GM12875 (cell line): ENCODE results near the gene OXCT1.

ENCODE experiments used
- H3K4me3 ChIP-seq: one replicate; pipeline ENCODE4 v1.5.1; 2011; ENCODE audit warnings: low read depth, low read length, control low read depth
- TF ChIP-seq, protein P1 (sequence below): IDR thresholded peaks from 2 replicates; pipeline ENCODE4 v1.5.1; 2011; ENCODE audit warnings: low read depth, mild to moderate bottlenecking, control low read depth, inconsistent platforms, low read length, moderate library complexity, borderline replicate concordance; ENCODE audit not compliant: insufficient read depth

The OXCT1 gene

DNA sequence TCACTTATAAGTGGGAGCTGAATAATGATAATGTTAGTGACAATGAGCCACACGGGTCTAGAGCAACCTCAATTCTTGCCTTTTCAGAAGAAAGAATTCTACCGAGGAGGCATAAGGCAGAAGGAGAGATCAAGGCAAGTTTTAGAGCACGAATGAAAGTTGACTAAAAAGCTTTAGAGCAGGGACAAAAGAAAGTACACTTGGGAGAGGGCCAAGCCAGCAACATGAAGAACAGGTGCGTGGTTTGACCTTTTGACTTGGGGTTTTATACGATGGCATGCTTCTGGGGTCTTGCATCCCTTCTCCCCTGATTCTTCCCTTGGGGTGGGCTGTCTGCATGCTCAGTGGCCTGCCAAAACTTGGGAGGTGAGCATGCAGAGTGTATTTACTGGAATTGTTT, 12.5 kb upstream of the OXCT1 start:
- no peak overlapping the region for H3K4me3 ChIP-seq
- TF ChIP-seq, protein P1, sequence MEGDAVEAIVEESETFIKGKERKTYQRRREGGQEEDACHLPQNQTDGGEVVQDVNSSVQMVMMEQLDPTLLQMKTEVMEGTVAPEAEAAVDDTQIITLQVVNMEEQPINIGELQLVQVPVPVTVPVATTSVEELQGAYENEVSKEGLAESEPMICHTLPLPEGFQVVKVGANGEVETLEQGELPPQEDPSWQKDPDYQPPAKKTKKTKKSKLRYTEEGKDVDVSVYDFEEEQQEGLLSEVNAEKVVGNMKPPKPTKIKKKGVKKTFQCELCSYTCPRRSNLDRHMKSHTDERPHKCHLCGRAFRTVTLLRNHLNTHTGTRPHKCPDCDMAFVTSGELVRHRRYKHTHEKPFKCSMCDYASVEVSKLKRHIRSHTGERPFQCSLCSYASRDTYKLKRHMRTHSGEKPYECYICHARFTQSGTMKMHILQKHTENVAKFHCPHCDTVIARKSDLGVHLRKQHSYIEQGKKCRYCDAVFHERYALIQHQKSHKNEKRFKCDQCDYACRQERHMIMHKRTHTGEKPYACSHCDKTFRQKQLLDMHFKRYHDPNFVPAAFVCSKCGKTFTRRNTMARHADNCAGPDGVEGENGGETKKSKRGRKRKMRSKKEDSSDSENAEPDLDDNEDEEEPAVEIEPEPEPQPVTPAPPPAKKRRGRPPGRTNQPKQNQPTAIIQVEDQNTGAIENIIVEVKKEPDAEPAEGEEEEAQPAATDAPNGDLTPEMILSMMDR, result no peak

DNA sequence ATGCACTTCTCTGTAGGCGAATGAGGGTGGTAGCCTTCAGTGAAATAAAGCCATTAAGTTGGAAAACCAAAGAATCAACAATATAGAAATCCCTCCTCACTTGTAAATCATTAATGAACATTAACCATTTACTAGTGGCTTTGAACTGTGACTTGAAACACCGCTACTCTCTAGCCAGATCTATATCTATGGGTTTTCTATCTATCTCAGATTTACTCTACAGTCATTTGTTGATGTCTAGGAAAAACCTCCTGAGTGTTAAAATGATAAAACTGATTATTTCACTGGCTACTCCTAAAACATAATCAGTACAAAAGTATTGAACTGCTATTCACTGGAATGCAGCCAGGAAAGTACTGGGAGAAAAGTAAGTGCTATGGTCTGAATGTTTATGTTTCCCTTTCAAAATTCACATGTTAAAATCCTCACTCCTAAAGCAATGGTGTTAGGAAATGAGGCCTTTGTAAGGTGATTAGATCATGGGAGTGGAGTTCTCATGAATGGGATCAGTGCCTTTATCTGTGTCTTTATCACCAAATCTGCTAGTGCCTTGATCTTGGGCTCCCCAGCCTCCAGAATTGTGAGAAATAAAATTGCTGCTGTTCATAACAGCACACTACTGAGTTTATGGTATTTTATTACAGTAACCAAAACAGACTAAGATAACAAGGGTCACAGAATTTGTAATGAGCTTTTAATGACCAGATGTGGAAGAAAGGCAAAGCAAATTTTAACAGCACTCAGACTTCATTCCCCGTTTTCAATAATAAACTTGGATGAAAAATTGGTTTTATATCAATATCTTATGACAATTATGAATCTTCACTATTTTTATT, 8.6 kb upstream of the OXCT1 start:
- no peak overlapping the region for H3K4me3 ChIP-seq
- TF ChIP-seq, protein P1, result no peak

DNA sequence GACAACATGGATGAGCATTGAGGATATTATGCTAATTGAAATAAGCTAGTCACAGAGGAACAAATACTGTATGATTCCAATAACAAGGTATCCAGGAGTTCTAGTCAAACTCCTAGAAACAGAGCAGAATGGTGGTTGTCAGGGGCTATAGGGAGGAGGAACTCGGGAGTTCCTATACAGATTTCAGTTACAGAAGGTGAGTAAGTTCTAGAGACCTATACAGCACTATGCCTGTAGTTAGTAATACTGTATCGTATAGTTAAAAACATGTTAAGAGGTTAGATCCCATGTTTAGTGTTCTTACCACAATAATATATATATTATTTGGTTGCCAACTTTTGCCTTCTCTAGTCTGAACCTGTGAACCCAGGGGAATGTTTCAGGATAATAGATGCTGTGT, 7.9 kb upstream of the OXCT1 start:
- TF ChIP-seq, protein P1, result no peak
- H3K4me3 ChIP-seq, result no peak overlapping the region

DNA sequence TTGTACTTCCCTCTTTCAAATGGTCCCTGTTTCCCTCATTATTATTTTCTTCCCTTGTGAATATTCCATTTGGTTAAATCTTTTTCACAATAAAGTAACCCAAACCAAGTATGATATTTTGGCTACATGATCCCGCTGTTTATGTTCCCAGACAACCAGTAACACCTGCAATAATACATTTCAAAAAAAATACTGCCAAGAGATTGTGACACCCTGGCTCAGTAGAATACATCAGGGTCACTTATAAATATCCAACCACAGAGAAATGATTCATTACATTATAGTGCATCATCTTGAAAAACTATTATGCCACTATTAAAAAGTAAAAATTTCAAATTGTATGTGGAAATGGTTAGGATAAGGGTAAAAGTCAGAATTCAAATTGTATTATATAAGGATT, 7.2 kb upstream of the OXCT1 start:
- TF ChIP-seq, protein P1, result no peak
- no peak overlapping the region for H3K4me3 ChIP-seq

DNA sequence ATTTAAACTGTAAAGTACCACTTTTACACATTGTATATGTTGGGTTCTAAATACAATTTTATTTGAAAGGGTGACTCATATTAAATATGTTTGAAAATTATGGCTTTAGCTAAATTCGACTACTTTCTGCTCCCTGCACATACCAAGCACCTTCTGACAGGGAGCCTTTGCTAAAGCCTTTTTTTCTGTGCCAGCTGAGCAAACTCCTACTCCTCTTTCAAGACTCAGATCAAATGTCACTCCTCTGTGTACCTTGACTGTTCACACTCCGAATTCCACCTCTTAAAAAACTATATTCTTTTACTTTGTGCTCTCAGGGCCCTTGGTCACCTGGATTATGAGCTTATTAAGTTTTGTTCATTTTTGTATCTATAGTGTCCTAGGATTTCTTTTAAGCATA, 6.5 kb upstream of the OXCT1 start:
- TF ChIP-seq, protein P1, result no peak
- no peak overlapping the region for H3K4me3 ChIP-seq

DNA sequence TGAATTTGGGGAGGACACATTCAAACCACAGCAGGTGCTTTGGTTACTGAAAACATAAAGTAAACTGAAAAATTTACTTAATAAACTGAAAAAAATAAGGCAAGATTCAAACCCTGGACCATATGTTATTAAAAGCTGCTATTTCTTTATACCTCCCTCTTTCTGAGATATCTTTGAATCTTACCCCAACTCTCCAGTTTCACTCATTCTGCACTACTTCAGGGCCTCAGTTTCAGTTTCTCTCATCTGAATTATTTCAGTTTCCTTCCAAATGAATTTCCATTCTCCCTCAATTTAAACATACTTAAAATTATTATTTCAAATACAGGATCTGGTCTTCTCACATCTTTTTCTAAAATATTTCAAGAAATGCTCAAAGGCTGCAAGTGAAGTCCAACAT, 4.9 kb upstream of the OXCT1 start:
- TF ChIP-seq, protein P1, result no peak
- no peak overlapping the region for H3K4me3 ChIP-seq

DNA sequence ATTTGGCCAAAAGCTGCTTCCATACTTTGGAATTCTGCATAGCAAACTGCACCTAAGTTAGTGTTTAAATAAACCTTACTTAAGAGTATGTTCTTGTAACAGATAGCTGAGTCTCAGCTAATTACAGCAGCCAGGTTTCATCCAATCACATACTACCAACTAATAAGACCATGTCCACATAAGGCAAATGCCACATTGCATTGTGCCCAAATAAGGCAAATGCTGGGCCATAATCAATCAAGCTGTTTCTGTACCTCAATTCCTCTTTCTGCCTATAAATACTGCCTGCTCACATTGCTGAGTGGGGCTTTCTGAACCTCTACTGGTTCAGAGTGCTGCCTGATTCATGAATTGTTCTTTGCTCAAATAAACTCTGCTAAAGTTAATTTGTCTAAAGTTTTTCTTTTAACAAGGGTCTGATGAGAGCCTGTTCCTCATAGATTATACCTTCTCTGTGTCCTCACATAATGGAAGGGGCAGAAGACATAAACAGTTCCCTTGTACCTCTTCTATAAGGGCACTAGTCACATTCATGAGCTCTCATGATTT, 4.4 kb upstream of the OXCT1 start:
- no peak overlapping the region for H3K4me3 ChIP-seq
- TF ChIP-seq, protein P1, result no peak
